Erythroblast (primary cell): ENCODE measurements around the gene SEMA4G.

Experiments
- DNase-seq, 2 experiments: peaks; one replicate each; lab custom pipeline; 2025; lab: John Stamatoyannopoulos, UW
- GATA1 ChIP-seq: IDR thresholded peaks from 2 replicates; pipeline ENCODE4 v1.6.1; 2011; ENCODE audit warnings: low read depth, mild to moderate bottlenecking, control low read depth, low read length, moderate library complexity
- POLR2A ChIP-seq: IDR thresholded peaks from 2 replicates; pipeline ENCODE4 v1.6.1; 2011; ENCODE audit warnings: mild to moderate bottlenecking, low read length

SEMA4G gene

DNA sequence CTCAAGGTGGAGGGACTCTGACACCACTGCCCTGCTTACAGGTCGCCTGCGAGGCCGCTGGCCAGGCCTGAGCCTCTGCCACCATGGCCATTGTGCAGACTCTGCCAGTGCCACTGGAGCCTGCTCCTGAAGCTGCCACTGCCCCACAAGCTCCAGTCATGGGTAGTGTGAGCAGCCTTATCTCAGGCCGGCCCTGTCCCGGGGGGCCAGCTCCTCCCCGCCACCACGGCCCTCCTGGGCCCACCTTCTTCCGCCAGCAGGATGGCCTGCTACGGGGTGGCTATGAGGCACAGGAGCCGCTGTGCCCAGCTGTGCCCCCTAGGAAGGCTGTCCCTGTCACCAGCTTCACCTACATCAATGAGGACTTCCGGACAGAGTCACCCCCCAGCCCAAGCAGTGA lies 33.2 kb downstream of the SEMA4G start:
- no peak for DNase-seq
- TF ChIP-seq POLR2A (no peak), GATA1 (no peak)

DNA sequence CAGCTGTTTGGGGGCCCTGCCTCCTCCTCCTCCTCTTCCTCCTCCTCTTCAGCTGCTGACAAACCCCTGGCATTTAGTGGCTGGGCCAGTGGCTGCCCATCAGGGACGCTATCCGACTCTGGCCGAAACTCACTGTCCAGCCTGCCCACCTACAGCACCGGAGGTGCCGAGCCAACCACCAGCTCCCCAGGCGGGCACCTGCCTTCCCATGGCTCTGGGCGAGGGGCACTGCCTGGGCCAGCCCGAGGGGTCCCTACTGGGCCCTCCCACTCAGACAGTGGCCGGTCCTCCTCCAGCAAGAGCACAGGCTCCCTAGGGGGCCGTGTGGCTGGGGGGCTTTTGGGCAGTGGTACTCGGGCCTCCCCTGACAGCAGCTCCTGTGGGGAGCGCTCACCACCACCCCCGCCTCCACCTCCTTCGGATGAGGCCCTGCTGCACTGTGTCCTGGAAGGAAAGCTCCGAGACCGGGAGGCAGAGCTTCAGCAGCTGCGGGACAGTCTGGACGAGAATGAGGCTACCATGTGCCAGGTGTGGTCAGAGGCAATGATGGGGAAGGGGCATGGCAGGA lies 34.4 kb downstream of the SEMA4G start:
- no peak for DNase-seq
- TF ChIP-seq GATA1: no peak

DNA sequence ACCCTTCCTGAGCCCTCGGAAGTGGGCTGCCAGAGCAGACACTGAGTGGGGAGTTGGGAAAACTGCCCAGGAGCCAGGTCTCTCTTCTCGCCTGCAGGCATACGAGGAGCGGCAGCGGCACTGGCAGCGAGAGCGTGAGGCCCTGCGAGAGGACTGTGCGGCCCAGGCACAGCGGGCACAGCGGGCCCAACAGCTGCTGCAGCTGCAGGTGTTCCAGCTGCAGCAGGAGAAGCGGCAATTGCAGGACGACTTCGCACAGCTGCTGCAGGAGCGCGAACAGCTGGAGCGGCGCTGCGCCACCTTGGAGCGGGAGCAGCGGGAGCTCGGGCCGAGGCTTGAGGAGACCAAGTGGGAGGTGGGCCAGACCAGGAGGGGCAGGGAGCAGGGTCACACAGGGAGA lies 36.1 kb downstream of the SEMA4G start:
- no peak for DNase-seq
- TF ChIP-seq POLR2A (no peak), GATA1 (no peak)

DNA sequence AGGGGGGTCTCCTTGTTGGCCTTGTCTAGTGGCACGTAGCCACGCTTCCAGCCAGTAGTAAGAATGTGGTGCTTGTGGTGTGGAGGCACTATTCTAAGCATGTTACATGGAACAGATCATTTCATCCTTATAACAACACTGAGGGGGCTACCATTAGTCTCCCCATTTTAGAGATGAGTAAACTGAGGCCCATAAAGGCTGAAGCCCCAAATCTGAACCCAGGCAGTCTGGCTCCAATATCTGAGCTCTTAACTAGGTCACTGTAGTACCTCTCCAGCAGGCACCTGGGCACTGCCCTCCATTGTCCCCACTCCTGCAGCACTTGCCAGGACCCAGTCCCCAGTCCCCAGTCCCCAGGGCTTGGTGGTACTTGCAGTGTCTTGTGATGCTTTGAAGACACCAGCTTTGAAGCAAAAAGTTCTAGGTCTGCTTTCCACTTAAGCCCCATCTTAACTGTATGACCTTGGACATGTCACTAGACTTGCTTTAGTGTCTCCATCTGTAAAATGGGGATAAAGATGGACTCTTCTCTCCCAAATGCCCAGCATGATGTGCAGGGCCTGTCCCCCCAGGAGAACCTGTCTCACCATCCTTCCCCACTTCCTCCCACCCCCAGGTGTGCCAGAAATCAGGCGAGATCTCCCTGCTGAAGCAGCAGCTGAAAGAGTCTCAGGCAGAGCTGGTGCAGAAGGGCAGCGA lies 36.7 kb downstream of the SEMA4G start:
- TF ChIP-seq POLR2A (no peak), GATA1 (no peak)
- no peak for DNase-seq

DNA sequence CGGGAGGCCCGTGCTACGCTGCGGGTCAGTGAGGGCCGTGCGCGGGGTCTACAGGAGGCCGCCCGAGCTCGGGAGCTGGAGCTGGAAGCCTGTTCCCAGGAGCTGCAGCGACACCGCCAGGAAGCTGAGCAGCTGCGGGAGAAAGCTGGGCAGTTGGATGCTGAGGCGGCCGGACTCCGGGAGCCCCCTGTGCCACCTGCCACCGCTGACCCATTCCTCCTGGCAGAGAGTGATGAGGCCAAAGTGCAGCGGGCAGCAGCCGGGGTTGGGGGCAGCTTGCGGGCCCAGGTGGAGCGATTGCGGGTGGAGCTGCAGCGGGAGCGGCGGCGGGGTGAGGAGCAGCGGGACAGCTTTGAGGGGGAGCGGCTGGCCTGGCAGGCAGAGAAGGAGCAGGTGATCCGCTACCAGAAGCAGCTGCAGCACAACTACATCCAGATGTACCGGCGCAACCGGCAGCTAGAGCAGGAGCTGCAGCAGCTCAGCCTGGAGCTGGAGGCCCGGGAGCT lies 37.3 kb downstream of the SEMA4G start:
- DNase-seq: no peak

DNA sequence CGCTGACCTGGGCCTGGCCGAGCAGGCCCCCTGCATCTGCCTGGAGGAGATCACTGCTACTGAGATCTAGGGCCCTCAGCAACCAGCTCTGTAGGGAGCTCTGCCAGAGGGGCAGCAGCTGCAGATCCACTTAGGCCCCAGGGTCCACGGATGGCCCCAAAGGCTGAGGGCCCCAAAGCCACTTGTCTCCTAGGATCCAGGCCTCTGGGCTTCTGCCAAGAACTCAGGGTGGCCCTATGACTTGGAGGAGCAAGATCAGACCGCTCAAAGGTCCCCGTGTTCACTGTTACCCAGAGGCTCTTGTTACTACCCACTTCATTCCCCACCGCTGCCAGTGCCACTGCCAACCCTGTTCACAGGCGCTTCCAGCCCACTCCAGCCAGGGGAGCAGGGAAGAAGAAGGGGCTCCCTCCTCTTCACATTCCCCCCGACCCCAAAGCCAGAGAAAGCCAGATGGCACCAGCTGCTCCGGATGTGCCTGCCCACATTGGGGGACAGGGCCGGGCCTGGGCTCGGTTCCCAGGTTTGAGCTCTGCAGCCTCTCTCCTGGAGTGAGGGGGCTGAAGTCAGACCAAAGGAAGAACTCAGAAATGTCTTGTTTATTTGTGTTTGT lies 37.9 kb downstream of the SEMA4G start:
- no peak for TF ChIP-seq GATA1
- TF ChIP-seq POLR2A: no peak
- no peak for DNase-seq

More for the DNA sequence above, 37.3 kb downstream of the SEMA4G start:
- no peak for TF ChIP-seq GATA1
- TF ChIP-seq POLR2A: no peak

DNA sequence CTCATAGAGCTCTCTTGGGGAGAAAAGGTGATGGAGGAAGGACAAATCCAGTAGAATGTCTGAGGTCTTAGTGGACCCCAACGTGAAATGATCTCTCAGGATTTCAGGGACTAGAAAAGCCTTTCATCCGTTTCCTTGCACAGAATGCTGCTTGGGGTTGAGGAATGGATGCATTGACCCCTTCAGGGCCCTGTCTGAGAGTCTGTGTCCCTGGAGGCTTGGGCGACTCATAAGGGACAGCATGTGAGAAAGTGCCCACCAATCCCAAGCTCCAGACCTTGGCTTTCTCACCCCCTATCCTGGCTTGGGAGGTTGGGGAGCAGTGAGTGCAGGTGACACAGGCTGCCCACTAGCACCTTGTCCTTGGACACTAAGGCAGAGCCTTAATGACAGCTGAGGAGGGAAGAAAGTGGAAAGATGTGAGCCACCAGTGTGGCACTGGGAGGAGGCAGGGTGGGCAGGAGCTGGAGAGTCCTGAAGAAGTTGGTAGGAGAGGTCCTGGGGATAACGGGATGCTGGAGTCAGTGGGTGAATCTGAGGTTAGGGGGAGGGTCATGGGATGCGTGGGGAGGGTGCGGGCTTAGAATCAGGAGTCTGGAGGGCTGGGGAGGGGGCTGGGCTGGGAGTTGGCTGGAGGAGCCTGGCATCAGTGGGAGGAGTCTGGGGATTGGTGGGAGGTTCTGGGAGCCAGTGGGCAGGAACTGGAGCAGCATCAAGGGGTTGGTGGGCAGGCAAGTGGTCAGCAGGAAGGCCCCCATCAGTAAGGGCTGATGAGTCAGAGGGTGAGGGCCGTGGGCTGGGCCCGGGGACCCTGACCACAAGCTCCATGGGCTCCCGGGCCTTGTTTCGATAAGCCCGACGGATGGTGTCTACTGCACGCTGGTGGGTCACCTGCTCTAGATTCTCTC lies 38.9 kb downstream of the SEMA4G start:
- TF ChIP-seq POLR2A (no peak), GATA1 (no peak)
- DNase-seq: no peak

DNA sequence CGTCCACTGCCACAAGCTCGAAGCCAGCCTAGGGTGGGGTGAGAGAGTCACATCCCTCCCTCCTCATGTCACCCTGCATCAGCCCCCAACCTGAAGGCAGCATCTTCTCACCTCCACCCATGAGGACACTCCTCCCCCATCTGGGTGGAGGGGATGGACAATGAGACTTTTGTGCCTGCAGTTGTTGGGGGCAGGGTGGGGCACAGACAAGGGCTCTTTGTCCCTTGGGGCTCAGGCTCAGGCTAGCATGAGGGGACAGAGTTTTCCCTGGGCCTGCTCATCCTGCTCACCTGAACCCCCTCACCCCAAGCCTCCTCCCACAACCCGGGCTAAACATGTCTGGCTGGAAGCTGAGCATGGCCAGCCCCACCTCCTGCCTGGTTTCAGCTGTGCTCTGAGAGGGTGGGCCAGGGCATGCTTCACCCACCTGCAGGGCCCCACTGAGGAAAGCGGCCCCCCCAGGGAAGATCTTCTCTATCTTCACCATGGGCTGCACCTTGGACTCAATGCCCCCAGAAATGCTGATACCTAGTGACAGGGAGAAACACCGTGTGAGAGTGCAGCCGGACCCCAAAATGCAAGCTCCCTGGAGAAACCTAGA lies 39.6 kb downstream of the SEMA4G start:
- no peak for DNase-seq
- TF ChIP-seq POLR2A (no peak), GATA1 (no peak)

DNA sequence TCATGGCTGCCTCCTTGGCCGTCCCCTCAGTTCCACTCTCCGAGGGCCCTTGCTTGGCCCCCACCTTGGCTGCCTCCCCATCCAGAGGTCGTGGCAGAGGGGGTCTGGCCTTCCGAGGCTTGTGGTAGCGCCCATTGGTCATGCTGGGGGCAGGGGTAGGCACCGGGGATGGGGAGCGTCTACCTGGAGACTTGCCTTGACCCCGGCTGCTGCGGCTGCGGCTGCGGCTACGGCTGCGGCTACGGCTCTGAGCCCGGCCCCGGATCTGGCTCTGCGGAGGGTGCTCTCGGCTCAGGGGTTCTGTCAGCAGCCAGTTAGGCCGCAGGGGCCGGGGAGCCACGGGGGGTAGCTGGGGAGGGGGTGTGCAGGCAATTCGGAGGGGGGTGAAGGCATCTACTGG lies 41.0 kb downstream of the SEMA4G start:
- DNase-seq: no peak
- TF ChIP-seq GATA1 (no peak), POLR2A (no peak)

DNA sequence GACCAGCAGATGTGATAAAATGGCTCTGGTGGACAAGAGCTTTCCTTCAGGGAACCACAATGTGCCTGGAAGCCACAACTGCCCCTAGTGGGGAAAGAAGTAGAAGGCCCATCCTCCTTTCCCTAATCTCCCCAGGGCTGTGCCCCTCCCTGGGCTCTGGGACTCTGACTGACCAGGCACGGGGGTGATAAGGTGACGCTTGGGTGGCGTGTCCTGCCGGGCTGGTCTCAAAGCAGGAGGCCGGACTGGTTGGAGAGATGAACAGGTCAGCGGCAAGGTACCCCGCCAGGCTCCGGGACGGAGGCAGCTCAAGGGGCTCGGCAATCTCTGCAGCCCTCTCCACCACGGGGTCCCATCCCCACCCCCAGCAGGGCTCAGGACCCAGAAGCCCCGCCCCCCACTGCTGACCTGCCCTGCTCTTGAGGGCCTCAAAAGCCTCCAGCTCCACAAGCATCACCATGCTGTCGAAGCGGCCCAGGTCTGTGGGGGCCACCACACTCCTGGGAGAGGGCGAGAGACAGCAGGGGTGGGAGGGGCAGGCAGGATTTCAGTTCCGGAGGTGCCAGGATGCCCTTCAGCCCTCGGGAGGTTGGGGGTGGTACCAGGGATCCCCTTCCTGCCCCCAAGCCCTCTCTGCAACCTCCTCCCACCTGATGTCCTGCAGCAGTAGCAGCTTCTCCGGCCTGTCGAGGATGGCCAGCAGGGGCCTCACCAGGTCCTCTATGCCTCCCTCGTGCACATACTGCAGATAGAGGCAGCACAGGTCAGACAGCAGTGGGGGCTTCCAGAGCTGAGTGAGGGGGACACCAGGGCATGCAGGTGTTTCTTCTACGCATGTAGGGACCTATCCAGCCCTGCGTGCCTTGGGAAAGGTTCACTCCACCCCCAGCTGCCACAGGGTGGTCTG lies 42.5 kb downstream of the SEMA4G start:
- TF ChIP-seq POLR2A (no peak), GATA1 (no peak)
- peak; percentile 56 to 62 for DNase-seq

DNA sequence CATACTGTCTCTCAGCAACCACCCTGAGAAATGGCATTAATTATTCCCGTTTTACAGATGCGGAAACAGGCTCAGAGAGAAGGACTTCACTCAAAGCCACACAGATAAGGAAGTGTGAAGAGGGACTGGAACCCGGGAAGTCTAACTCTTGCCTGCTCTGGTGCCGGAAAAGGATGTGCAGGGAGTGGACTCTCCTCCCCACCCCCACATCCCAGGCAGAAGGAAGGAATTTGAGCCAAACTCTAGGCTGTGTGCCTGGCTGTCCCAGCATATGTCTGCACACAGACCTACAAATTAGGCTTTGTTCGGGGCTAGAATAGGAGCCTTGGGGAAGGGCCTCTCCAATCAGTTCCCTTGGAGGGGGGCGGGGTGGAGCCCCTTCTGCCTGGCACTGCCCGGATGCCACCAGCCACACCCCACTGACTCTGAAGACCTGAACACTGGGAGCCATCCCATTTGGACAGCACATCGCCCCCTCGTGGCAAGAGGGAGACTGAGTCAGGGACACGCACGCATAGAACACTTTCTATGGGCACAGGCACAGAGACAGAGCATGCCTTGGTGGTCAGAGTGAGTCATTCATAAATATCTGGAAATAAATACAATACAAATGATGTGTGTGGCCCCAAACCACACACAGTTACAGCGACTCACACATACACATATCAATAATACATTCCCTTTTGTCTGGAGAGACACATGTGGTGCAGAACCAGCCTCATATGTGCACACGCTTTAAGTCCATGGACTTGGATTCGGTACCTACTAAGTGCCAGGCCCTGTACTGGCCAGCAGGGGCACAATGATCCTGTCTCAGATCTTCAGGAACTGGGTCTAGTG lies 43.4 kb downstream of the SEMA4G start:
- DNase-seq: peak; percentile 83 to 85
- TF ChIP-seq POLR2A: no peak
- no peak for TF ChIP-seq GATA1
